ENCODE results near the gene GLRA2.

DNA sequence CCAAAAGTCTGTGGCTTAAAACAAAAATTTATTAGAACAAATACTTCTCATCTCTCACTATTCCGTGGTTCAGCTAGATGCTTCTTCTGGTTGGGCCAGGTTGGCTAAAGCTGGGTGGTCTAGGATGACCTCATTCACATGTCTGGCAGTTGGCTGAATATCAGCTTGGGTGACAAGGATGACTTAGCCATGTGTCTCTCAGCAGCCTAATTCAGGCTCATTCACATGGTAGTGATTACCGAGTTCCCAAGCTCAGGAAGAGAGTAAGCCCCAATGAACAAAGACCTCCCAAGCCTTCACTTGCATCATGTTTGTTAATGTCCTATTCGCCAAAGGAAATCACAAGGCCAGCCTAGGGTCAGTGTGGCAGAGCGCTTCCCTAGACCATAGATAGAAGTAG, 224.1 kb downstream of the GLRA2 start:
- TF ChIP-seq, protein P1, sequence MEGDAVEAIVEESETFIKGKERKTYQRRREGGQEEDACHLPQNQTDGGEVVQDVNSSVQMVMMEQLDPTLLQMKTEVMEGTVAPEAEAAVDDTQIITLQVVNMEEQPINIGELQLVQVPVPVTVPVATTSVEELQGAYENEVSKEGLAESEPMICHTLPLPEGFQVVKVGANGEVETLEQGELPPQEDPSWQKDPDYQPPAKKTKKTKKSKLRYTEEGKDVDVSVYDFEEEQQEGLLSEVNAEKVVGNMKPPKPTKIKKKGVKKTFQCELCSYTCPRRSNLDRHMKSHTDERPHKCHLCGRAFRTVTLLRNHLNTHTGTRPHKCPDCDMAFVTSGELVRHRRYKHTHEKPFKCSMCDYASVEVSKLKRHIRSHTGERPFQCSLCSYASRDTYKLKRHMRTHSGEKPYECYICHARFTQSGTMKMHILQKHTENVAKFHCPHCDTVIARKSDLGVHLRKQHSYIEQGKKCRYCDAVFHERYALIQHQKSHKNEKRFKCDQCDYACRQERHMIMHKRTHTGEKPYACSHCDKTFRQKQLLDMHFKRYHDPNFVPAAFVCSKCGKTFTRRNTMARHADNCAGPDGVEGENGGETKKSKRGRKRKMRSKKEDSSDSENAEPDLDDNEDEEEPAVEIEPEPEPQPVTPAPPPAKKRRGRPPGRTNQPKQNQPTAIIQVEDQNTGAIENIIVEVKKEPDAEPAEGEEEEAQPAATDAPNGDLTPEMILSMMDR (IDR thresholded peaks at IDR 0.05), result no peak
- no peak for TF ChIP-seq POLR2A (IDR thresholded peaks at IDR 0.05)

Data from vagina (tissue), 2 donors.